HG03045 (cell line): ENCODE data around the gene ZNF362.
A peak's percentile ranks its signal among the peaks of the same experiment; 100 is the strongest.

Source experiments
- ATAC-seq: cut with Tn5 transposase; IDR thresholded peaks from one replicate; pipeline ENCODE4 v1.9.1; 2021; ENCODE audit warnings: mild to moderate bottlenecking, moderate library complexity; ENCODE audit not compliant: unreplicated experiment

Gene ZNF362

GRCh38 chr1:33244143-33244808 is 12.0 kb upstream of the ZNF362 start:
- no peak for ATAC-seq

GRCh38 chr1:33244809-33245186 is 11.5 kb upstream of the ZNF362 start:
- ATAC-seq = no peak

GRCh38 chr1:33246171-33246570 is 10.1 kb upstream of the ZNF362 start:
- ATAC-seq = no peak

- no peak for ATAC-seq
These were observed 8.7 kb upstream of the ZNF362 start for GRCh38 chr1:33247545-33247944.

GRCh38 chr1:33248244-33248643 is 8.0 kb upstream of the ZNF362 start:
- ATAC-seq = no peak

GRCh38 chr1:33249422-33249821 is 6.9 kb upstream of the ZNF362 start:
- no peak for ATAC-seq

- ATAC-seq = no peak
These were observed 6.1 kb upstream of the ZNF362 start for GRCh38 chr1:33250217-33250616.

GRCh38 chr1:33250724-33251123 is 5.6 kb upstream of the ZNF362 start:
- no peak for ATAC-seq

GRCh38 chr1:33254491-33254890 is 1.8 kb upstream of the ZNF362 start:
- ATAC-seq = no peak

GRCh38 chr1:33255347-33256220 is 708 bp upstream of the ZNF362 start:
- ATAC-seq = peak; percentile 25

- ATAC-seq = no peak
These were observed 146 bp upstream of the ZNF362 start for GRCh38 chr1:33256221-33256470.

- no peak for ATAC-seq
These were observed 997 bp downstream of the ZNF362 start for GRCh38 chr1:33257207-33257771.

- ATAC-seq = no peak
These were observed 1.8 kb downstream of the ZNF362 start for GRCh38 chr1:33257772-33258712.

GRCh38 chr1:33258788-33259274 is 2.5 kb downstream of the ZNF362 start:
- ATAC-seq = no peak

GRCh38 chr1:33259879-33260278 is 3.6 kb downstream of the ZNF362 start:
- no peak for ATAC-seq

- ATAC-seq = no peak
These were observed 4.1 kb downstream of the ZNF362 start for GRCh38 chr1:33260439-33260838.

- ATAC-seq = no peak
These were observed 5.1 kb downstream of the ZNF362 start for GRCh38 chr1:33261344-33261743.

GRCh38 chr1:33263890-33264504 is 7.7 kb downstream of the ZNF362 start:
- no peak for ATAC-seq

- ATAC-seq = no peak
These were observed 9.7 kb downstream of the ZNF362 start for GRCh38 chr1:33265780-33266605.

GRCh38 chr1:33266766-33267165 is 10.5 kb downstream of the ZNF362 start:
- no peak for ATAC-seq
